K562 (cell line): ENCODE data around the gene CTCF. TPM values are rescaled to one million over a fixed set of nuclear protein-coding genes. Genes with fewer than 3 reads are reported as not detected.

Source experiments
- ATAC-seq: fragments of 200-7000 bp; cut with Tn5 transposase; 3 replicates; pipeline ENCODE4 v1.9.1; 2020; ENCODE audit warnings: moderate library complexity
- BruUV-seq: library from RNA; stranded (reverse); fragments of 400-500 nt; replicated peaks from 2 replicates; lab custom pipeline; 2021; lab: Mats Ljungman, UMichigan
- CTCF ChIA-PET: fragments of 300-600 bp; formaldehyde crosslinking; extraction: SDS; loops from one replicate; lab custom pipeline; 2021; ENCODE audit warnings: low intra/inter-chr PET ratio; lab: Yijun Ruan, JAX
- POLR2A ChIA-PET: fragments of 300-600, 350-650 bp; sonication (Branson Sonifier 250); formaldehyde crosslinking; extraction: SDS; loops from one replicate; lab custom pipeline; 2021; ENCODE audit warnings: antibody characterized with exemption, inconsistent platforms; lab: Yijun Ruan, JAX
- DNase-seq, 4 experiments: peaks; one replicate each; pipeline versions ENCODE4 v3.0.0 to v3.0.0-alpha.2; 2011 to 2018; ENCODE audit warnings: low spot score in 3 of 4, mixed read lengths in 3 of 4; ENCODE audit errors: extremely low read depth in 1 of 4
- FAIRE-seq: peaks from 2 replicates; lab custom pipeline; 2011; peaks lifted over from hg19 to GRCh38; lab: Jason Lieb, UNC
- H2AFZ ChIP-seq: 2 replicates; pipeline ENCODE4 v1.6.0; 2011; ENCODE audit warnings: low read depth, low read length, control low read depth, inconsistent platforms
- H3K27ac ChIP-seq: fragments of 200-600 bp; 3 replicates; pipeline ENCODE4 v1.8.0; 2011; ENCODE audit warnings: low read depth, mild to moderate bottlenecking, control low read depth, inconsistent platforms, low read length, moderate library complexity, mixed read lengths; ENCODE audit errors: extremely low read depth
- H3K27me3 ChIP-seq, 2 experiments: fragments of 300-600 bp in 1 of 2; 2 replicates in 1 of 2; 3 replicates in 1 of 2; pipeline versions ENCODE4 v1.6.0 to v1.8.0; 2011; ENCODE audit warnings: inconsistent platforms in 2 of 2, low read length in 2 of 2, mild to moderate bottlenecking in 1 of 2, mixed read lengths in 1 of 2, moderate library complexity in 1 of 2; ENCODE audit not compliant: control insufficient read depth in 2 of 2, insufficient read depth in 2 of 2
- H3K36me3 ChIP-seq: fragments of 300-600 bp; 3 replicates; pipeline ENCODE4 v1.8.0; 2011; ENCODE audit warnings: mild to moderate bottlenecking, low read length, inconsistent platforms; ENCODE audit not compliant: control insufficient read depth, insufficient read depth
- H3K4me1 ChIP-seq, 2 experiments: fragments of 200-600 bp in 1 of 2; replicated peaks in 1 of 2; 2 replicates in 1 of 2; 3 replicates in 1 of 2; pipeline versions ENCODE4 v1.5.1 to v1.8.0; 2011; ENCODE audit warnings: inconsistent platforms in 2 of 2, low read length in 2 of 2, mild to moderate bottlenecking in 1 of 2, mixed read lengths in 1 of 2, moderate library complexity in 1 of 2; ENCODE audit not compliant: control insufficient read depth in 2 of 2, insufficient read depth in 2 of 2
- H3K4me2 ChIP-seq: 2 replicates; pipeline ENCODE4 v1.6.1; 2011; ENCODE audit warnings: low read length, control low read depth, inconsistent platforms, mixed read lengths; ENCODE audit not compliant: insufficient read depth
- H3K4me3 ChIP-seq: fragments of 200-600 bp; sonication (generic), shearing (Covaris generic); 2 replicates; pipeline ENCODE4 v1.5.1; 2016; ENCODE audit warnings: control low read depth, inconsistent platforms
- H3K79me2 ChIP-seq: fragments of 200-600 bp; 3 replicates; pipeline ENCODE4 v1.8.0; 2011; ENCODE audit warnings: low read length, inconsistent platforms; ENCODE audit not compliant: control insufficient read depth, insufficient read depth
- H3K9ac ChIP-seq, 2 experiments: 2 replicates each; pipeline versions ENCODE4 v1.6.0 to v1.6.1; 2011; ENCODE audit warnings: low read depth in 2 of 2, low read length in 2 of 2, control low read depth in 1 of 2, inconsistent platforms in 1 of 2, mild to moderate bottlenecking in 1 of 2, mixed read lengths in 1 of 2; ENCODE audit not compliant: insufficient read depth in 1 of 2
- H3K9me1 ChIP-seq: one replicate; pipeline ENCODE4 v1.6.0; 2011; ENCODE audit warnings: inconsistent platforms, mild to moderate bottlenecking, low read length, moderate library complexity; ENCODE audit not compliant: control insufficient read depth, insufficient read depth
- H3K9me3 ChIP-seq: replicated peaks from 2 replicates; pipeline ENCODE4 v1.5.1; 2011; ENCODE audit warnings: low read depth, low read length, inconsistent platforms; ENCODE audit not compliant: control insufficient read depth, insufficient read depth
- H4K20me1 ChIP-seq: replicated peaks from 2 replicates; pipeline ENCODE4 v1.6.1; 2011; ENCODE audit warnings: low read length, inconsistent platforms, mixed read lengths; ENCODE audit not compliant: control insufficient read depth, insufficient read depth
- ATF1 ChIP-seq, 2 experiments: fragments of 450-650 bp in 1 of 2; IDR thresholded peaks; 2 replicates each; pipeline ENCODE4 v1.6.1; 2016; ENCODE audit warnings: missing compliant biosample characterization in 1 of 2, missing genetic modification characterization in 1 of 2
- CXXC5 ChIP-seq: fragments of 250-450 bp; sonication (Bioruptor Pico); IDR thresholded peaks from 2 replicates; pipeline ENCODE4 v1.8.0; 2022; ENCODE audit warnings: inconsistent platforms, mild to moderate bottlenecking, moderate library complexity
- FOSL1 ChIP-seq: fragments of 200-800 bp; sonication (Bioruptor generic); conservative IDR thresholded peaks from 2 replicates; pipeline ENCODE4 v1.6.1; 2016; ENCODE audit warnings: missing genetic modification characterization, missing compliant biosample characterization
- FOXJ3 ChIP-seq: sonication (generic); formaldehyde crosslinking; IDR thresholded peaks from 2 replicates; pipeline ENCODE4 v1.4.0; 2020; ENCODE audit warnings: mild to moderate bottlenecking, missing genetic modification reagents
- HMBOX1 ChIP-seq: sonication (generic); IDR thresholded peaks from 2 replicates; pipeline ENCODE4 v1.6.1; 2016
- KDM5B ChIP-seq: fragments of 200-600 bp; sonication (generic); IDR thresholded peaks from 2 replicates; pipeline ENCODE4 v1.6.1; 2012; ENCODE audit warnings: low read depth, mild to moderate bottlenecking, moderate library complexity, low read length, control low read depth, inconsistent platforms; ENCODE audit not compliant: insufficient replicate concordance
- RBM17 ChIP-seq: fragments of 200-400 bp; formaldehyde crosslinking; IDR thresholded peaks from 2 replicates; pipeline ENCODE4 v1.6.1; 2017; ENCODE audit warnings: low read depth, mild to moderate bottlenecking, low read length, borderline replicate concordance
- USF2 ChIP-seq: sonication (generic); formaldehyde crosslinking; IDR thresholded peaks from 2 replicates; pipeline ENCODE4 v1.5.0; 2020; ENCODE audit warnings: missing genetic modification reagents
- WGBS: fragments of 100-300 bp; shearing (Covaris generic); methylation state at CpG from one replicate; pipeline ENCODE4 v1.1.6; 2016; ENCODE audit warnings: low coverage, mixed read lengths; ENCODE audit not compliant: insufficient coverage; ENCODE audit errors: missing lambda C conversion rate; 5-methylcytosine and 5-hydroxymethylcytosine counted together
- in situ Hi-C: fragments of 300-500 bp; cut with MboI; formaldehyde crosslinking; loops from 4 replicates; pipeline ENCODE4 v1.15.0; 2018; ENCODE audit warnings: inconsistent platforms, mixed read lengths
- intact Hi-C: fragments of 100-400 bp; cut with micrococcal nuclease; formaldehyde crosslinking; loops from 2 replicates; pipeline ENCODE4 v1.14.2; 2022
- polyA plus RNA-seq, 8 experiments: library from polyadenylated mRNA; depleted of rRNA in 4 of 8; stranded (reverse) in 5 of 8; unstranded in 3 of 8; fragments of >200 nt; fragmentation: Nextera tagmentation in 2 of 8; fragmentation: Illumina TruSeq in 1 of 8; extraction: Ambion mirVana in 2 of 8; extraction: Trizol in 1 of 8; gene quantifications; 2 replicates each; pipeline versions ENCODE4 v1.2.1 to v1.2.3, GENCODE V29; 2011 to 2014; ENCODE audit warnings: inconsistent platforms in 1 of 8, missing spikeins in 1 of 8
- total RNA-seq, 7 experiments: library from RNA; depleted of rRNA in 6 of 7; stranded (reverse); fragments of >200 nt in 6 of 7; fragmentation: Illumina TruSeq in 2 of 7; extraction: Trizol in 2 of 7; gene quantifications; 2 replicates each; pipeline versions ENCODE4 v1.2.1 to v1.2.3, GENCODE V29; 2011 to 2021; ENCODE audit warnings: low replicate concordance in 1 of 7

CTCF gene
- total and polyA plus RNA-seq, 9 of the 15 experiments (the other 6 are each of a cell fraction or from before 2014, with no cell fraction given): 7.8 to 49.2 (median 33.9) TPM

GRCh38 chr16:67552476-67552875 lies 9.8 kb upstream of the CTCF start:
- H3K27ac ChIP-seq: no peak overlapping the region
- TF ChIP-seq USF2 (0 out of 2 replicates have a peak, but pooled peaks have one; percentile 20), FOXJ3 (CRISPR knock-in tag) (no peak)
- TF ChIP-seq, all 486 proteins: peak for 1
- peak overlapping the region in 1 of 2 experiments; percentile 33; a peak in 1 of 4 replicates for H3K9ac ChIP-seq
- no peak for FAIRE-seq
- H3K9me3 ChIP-seq: no peaks in the 10 kb centered on the region
- DNase-seq: no peak
- CTCF ChIA-PET: no interaction called here
- BruUV-seq: no TSS peak
- no peaks in the 10 kb centered on the region for H4K20me1 ChIP-seq
- H3K79me2 ChIP-seq: no peaks in the 10 kb centered on the region
- no peak overlapping the region for H3K4me2 ChIP-seq
- intact Hi-C loops (no loop called here), in situ Hi-C loops (no loop called here)
- peaks cover 9% of the 10 kb centered on the region; the same call in 1 of the 3 replicates for H3K36me3 ChIP-seq
- H3K9me1 ChIP-seq: no peaks in the 10 kb centered on the region
- H3K27me3 ChIP-seq: no peaks in the 10 kb centered on the region
- peaks cover 0 to 5% of the 10 kb centered on the region in 2 experiments; a peak in 1 of 5 replicates for H3K4me1 ChIP-seq
- peak; percentile 41; the same call in 1 of the 3 replicates for ATAC-seq
- no peak overlapping the region for H3K4me3 ChIP-seq
- 0 out of 2 replicates have a peak overlapping the region, but pooled peaks have one; percentile 16 for H2AFZ ChIP-seq
- POLR2A ChIA-PET: interaction anchor here (1.0 to 2.7 kb wide), 2 partner anchors 10 to 20 kb away, joined by 3 to 13 read pairs; partner anchors contain the start of gene CTCF
- WGBS: 52% methylated on average over 4 of the region's 4 CpGs

- H3K4me3 ChIP-seq: no peak overlapping the region
- no peak overlapping the region for H2AFZ ChIP-seq
- H3K27me3 ChIP-seq: no peaks in the 10 kb centered on the region
- H3K4me1 ChIP-seq: peaks cover 0 to 2% of the 10 kb centered on the region in 2 experiments; a peak in 2 of 5 replicates
- BruUV-seq: no TSS peak
- H3K4me2 ChIP-seq: no peak overlapping the region
- peaks cover 4% of the 10 kb centered on the region; the same call in 1 of the 3 replicates for H3K36me3 ChIP-seq
- no peak for DNase-seq
- ChIA-PET POLR2A (interaction anchor here (0.7 to 2.5 kb wide), 3 partner anchors 9 to 379 kb away, joined by 3 to 8 read pairs (median 4); no protein-coding TSS in a partner anchor), CTCF (interaction anchor here (1.1 kb wide), 1 partner anchor 9 kb away, joined by 4 read pairs; no protein-coding TSS in a partner anchor)
- no peak for FAIRE-seq
- no peaks in the 10 kb centered on the region for H3K9me1 ChIP-seq
- TF ChIP-seq RBM17 (no peak), CXXC5 (CRISPR knock-in tag) (no peak), FOSL1 (tag) (0 out of 2 replicates have a peak, but pooled peaks have one; percentile 32), HMBOX1 (peak; percentile 68; the same call in 1 of the 2 replicates), KDM5B (no peak), ATF1 (CRISPR knock-in tag; IDR thresholded peaks at IDR 0.05) (no peak), ATF1 (tag; IDR thresholded peaks at IDR 0.05) (no peak)
- no peaks in the 10 kb centered on the region for H3K9me3 ChIP-seq
- ATAC-seq: no peak
- intact Hi-C loops (no loop called here), in situ Hi-C loops (no loop called here)
- WGBS: 43% methylated on average over 3 of the region's 3 CpGs
- no peak overlapping the region for H3K9ac ChIP-seq
- H4K20me1 ChIP-seq: no peaks in the 10 kb centered on the region
- peak overlapping the region; percentile 23; the same call in 1 of the 3 replicates for H3K27ac ChIP-seq
- peaks cover 6% of the 10 kb centered on the region for H3K79me2 ChIP-seq
Observed at GRCh38 chr16:67555795-67556212, 6.5 kb upstream of the CTCF start.
